ENCODE results near the gene ROBO1. TPM values are rescaled to one million over a fixed set of nuclear protein-coding genes. Genes with fewer than 3 reads are reported as not detected.
A peak's percentile ranks its signal among the peaks of the same experiment; 100 is the strongest.
"Not testable (repeated sequence)": the region's sequence is repeated elsewhere in the genome, so short reads cannot be mapped to it uniquely, and the experiment has no call there.

The ROBO1 gene
- total and polyA plus RNA-seq, 2 experiments from 2014 or later = 18.8 to 31.9 TPM

DNA sequence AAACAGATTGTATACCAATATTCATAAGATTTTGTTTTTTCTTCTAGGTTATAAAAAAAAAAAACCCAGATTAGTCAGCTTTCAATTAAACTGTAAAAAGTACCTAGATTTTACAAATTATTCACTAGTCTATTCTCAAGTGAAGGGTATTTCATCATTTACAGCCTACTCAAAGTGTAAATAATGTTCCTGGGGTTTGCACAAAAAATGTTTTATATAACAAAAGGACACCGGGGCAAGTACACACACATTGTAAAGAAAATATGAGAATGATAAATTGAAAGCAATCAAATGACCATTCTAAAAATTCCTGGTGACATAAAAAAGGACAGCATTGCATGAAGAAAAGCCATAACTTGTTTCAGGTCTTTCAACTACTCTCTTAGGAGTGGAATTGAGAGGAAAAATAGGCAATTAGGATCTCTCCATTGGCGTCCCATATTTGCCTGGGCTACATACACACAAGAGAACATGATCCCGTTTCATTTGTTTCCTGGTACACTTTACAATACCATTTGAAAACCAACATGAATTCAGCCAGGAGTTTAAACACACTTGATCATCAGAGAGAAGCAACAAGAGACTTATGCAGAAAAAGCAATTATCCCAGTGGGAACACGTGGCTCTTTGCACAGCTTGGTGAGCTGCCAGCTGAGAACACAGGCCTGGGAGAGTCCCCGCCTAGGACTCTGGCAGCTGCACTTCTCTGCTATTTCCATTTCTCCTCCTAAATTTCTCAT is 1039.2 kb downstream of the ROBO1 start:
- peak; percentile 58 for DNase-seq
- Histone ChIP-seq H2AFZ (0 out of 2 replicates have a peak overlapping the region, but pooled peaks have one; percentile 24), H4K20me1 (ENCODE audit: insufficient read depth) (no peaks in the 10 kb centered on the region), H3K4me1 (ENCODE audit: insufficient read depth) (peaks cover 14% of the 10 kb centered on the region; the same call in 1 of the 2 replicates), H3K4me3 (no peak overlapping the region), H3K9ac (no peak overlapping the region), H3K9me2 (ENCODE audit: insufficient read depth) (no peaks in the 10 kb centered on the region), H3K79me2 (ENCODE audit: insufficient read depth) (no peaks in the 10 kb centered on the region), H3K27me3 (replicated peaks; ENCODE audit: insufficient read depth) (no peaks in the 10 kb centered on the region), H3K9me3 (ENCODE audit: low read depth) (no peaks in the 10 kb centered on the region), H3K4me2 (ENCODE audit: unreplicated experiment) (no peak overlapping the region), H3K36me3 (ENCODE audit: low read depth) (no peaks in the 10 kb centered on the region), H3K27ac (no peak overlapping the region), H3F3A (ENCODE audit: insufficient read depth) (no peaks in the 10 kb centered on the region)
- in situ Hi-C loops (cut with MboI) = no loop called here
- WGBS, 2 experiments (ENCODE audit: low coverage in 1 of 2, low lambda C conversion rate in 2 of 2, missing lambda C conversion rate in 2 of 2) = 37 to 42% methylated on average over 5 of the region's 5 CpGs
- TF ChIP-seq EZH2 (IDR thresholded peaks at IDR 0.05; ENCODE audit: insufficient read depth, poor library complexity, severe bottlenecking) (no peak), EZH2phosphoT487 (IDR thresholded peaks at IDR 0.05; ENCODE audit: insufficient read depth, low read depth) (no peak)

GRCh38 chr3:78726545-78726944 is 1041.3 kb downstream of the ROBO1 start:
- TF ChIP-seq EZH2phosphoT487 (IDR thresholded peaks at IDR 0.05; ENCODE audit: insufficient read depth, low read depth) (no peak), EZH2 (IDR thresholded peaks at IDR 0.05; ENCODE audit: insufficient read depth, poor library complexity, severe bottlenecking) (no peak)
- Histone ChIP-seq H3K9me2 (ENCODE audit: insufficient read depth) (no peaks in the 10 kb centered on the region), H3K27ac (no peak overlapping the region), H4K20me1 (ENCODE audit: insufficient read depth) (no peaks in the 10 kb centered on the region), H3K79me2 (ENCODE audit: insufficient read depth) (no peaks in the 10 kb centered on the region), H3F3A (ENCODE audit: insufficient read depth) (no peaks in the 10 kb centered on the region), H3K9ac (no peak overlapping the region), H3K9me3 (ENCODE audit: low read depth) (no peaks in the 10 kb centered on the region), H3K4me1 (ENCODE audit: insufficient read depth) (peaks cover 22% of the 10 kb centered on the region), H3K27me3 (replicated peaks; ENCODE audit: insufficient read depth) (no peaks in the 10 kb centered on the region), H2AFZ (no peak overlapping the region), H3K4me2 (ENCODE audit: unreplicated experiment) (no peak overlapping the region), H3K4me3 (no peak overlapping the region), H3K36me3 (ENCODE audit: low read depth) (no peaks in the 10 kb centered on the region)
- in situ Hi-C loops (cut with MboI) = no loop called here
- WGBS, 2 experiments (ENCODE audit: low coverage in 1 of 2, low lambda C conversion rate in 2 of 2, missing lambda C conversion rate in 2 of 2) = 83 to 87% methylated on average over 3 of the region's 3 CpGs
- no peak for DNase-seq

DNA sequence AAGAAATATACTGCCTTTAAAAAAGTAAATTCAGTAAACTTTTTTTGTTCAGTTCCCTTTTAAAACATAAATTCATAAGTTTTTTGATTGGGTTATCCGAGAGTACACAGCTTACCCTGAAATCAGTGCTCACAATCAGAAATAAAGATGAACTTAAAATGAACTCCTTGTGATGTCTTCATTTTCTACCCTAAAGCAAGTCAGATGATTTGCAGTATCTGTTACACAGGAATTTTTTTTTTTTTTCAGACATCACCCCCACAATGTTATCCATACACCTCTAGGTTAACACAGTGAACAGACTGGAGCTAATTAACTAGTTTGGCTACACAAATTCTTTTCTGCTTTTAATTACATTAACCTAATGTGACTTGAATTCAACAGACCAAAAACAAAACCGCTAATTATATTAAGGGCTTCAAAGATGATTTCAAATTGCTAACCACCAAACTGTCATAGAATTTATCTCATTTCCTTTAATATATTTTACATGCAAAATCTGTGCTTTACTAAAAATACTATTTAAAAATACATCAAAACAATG is 1042.0 kb downstream of the ROBO1 start:
- Histone ChIP-seq H3K27me3 (replicated peaks; ENCODE audit: insufficient read depth) (no peaks in the 10 kb centered on the region), H3K9ac (no peak overlapping the region), H2AFZ (no peak overlapping the region), H3K79me2 (ENCODE audit: insufficient read depth) (no peaks in the 10 kb centered on the region), H3F3A (ENCODE audit: insufficient read depth) (no peaks in the 10 kb centered on the region), H3K4me3 (no peak overlapping the region), H4K20me1 (ENCODE audit: insufficient read depth) (no peaks in the 10 kb centered on the region), H3K4me1 (ENCODE audit: insufficient read depth) (peaks cover 22% of the 10 kb centered on the region), H3K9me2 (ENCODE audit: insufficient read depth) (no peaks in the 10 kb centered on the region), H3K36me3 (ENCODE audit: low read depth) (no peaks in the 10 kb centered on the region), H3K27ac (no peak overlapping the region), H3K4me2 (ENCODE audit: unreplicated experiment) (no peak overlapping the region), H3K9me3 (ENCODE audit: low read depth) (no peaks in the 10 kb centered on the region)
- DNase-seq = no peak
- in situ Hi-C loops (cut with MboI) = no loop called here
- no peak for TF ChIP-seq EZH2phosphoT487 (IDR thresholded peaks at IDR 0.05; ENCODE audit: insufficient read depth, low read depth)
- no peak for TF ChIP-seq EZH2 (IDR thresholded peaks at IDR 0.05; ENCODE audit: insufficient read depth, poor library complexity, severe bottlenecking)
- 82 to 95% methylated on average over 2 of the region's 2 CpGs for WGBS, 2 experiments (ENCODE audit: low coverage in 1 of 2, low lambda C conversion rate in 2 of 2, missing lambda C conversion rate in 2 of 2)

- H3K27ac ChIP-seq = no peak overlapping the region
- no peaks in the 10 kb centered on the region for H3K36me3 ChIP-seq (ENCODE audit: low read depth)
- TF ChIP-seq EZH2phosphoT487 (IDR thresholded peaks at IDR 0.05; ENCODE audit: insufficient read depth, low read depth) (no peak), EZH2 (IDR thresholded peaks at IDR 0.05; ENCODE audit: insufficient read depth, poor library complexity, severe bottlenecking) (no peak)
- peaks cover 20% of the 10 kb centered on the region for H3K4me1 ChIP-seq (ENCODE audit: insufficient read depth)
- 53 to 59% methylated on average over 4 of the region's 4 CpGs for WGBS, 2 experiments (ENCODE audit: low coverage in 1 of 2, low lambda C conversion rate in 2 of 2, missing lambda C conversion rate in 2 of 2)
- no peaks in the 10 kb centered on the region for H3K9me2 ChIP-seq (ENCODE audit: insufficient read depth)
- in situ Hi-C loops (cut with MboI) = no loop called here
- H3K4me2 ChIP-seq (ENCODE audit: unreplicated experiment) = no peak overlapping the region
- H3F3A ChIP-seq (ENCODE audit: insufficient read depth) = no peaks in the 10 kb centered on the region
- H3K9me3 ChIP-seq (ENCODE audit: low read depth) = no peaks in the 10 kb centered on the region
- no peaks in the 10 kb centered on the region for H4K20me1 ChIP-seq (ENCODE audit: insufficient read depth)
- H3K4me3 ChIP-seq = no peak overlapping the region
- DNase-seq = no peak
- no peaks in the 10 kb centered on the region for H3K27me3 ChIP-seq (replicated peaks; ENCODE audit: insufficient read depth)
- no peak overlapping the region for H2AFZ ChIP-seq
- no peaks in the 10 kb centered on the region for H3K79me2 ChIP-seq (ENCODE audit: insufficient read depth)
- H3K9ac ChIP-seq = no peak overlapping the region
These were observed 1042.9 kb downstream of the ROBO1 start for GRCh38 chr3:78724859-78725258.

DNA sequence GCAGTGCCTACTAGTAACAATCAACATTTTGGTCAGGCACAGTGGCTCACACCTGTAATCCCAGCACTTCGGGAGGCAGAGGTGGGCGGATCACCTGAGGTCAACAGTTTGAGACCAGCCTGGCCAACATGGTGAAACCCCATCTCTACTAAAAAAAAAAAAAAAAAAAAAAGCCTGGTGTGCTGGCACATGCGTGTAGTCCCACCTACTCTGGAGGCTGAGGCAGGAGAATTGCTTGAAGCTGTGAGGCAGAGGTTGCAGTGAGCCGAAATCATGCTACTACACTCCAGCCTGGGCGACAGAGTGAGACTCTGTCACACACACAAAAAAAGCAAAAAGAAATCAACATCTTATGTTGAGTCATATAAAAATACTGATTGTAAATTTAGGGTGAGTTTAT is 1043.4 kb downstream of the ROBO1 start:
- H3K4me3 ChIP-seq; in situ Hi-C loops (cut with MboI); H3K9ac ChIP-seq; H3K4me2 ChIP-seq (ENCODE audit: unreplicated experiment); H3K36me3 ChIP-seq (ENCODE audit: low read depth); H3K79me2 ChIP-seq (ENCODE audit: insufficient read depth); H3K9me2 ChIP-seq (ENCODE audit: insufficient read depth); H3F3A ChIP-seq (ENCODE audit: insufficient read depth); H3K9me3 ChIP-seq (ENCODE audit: low read depth); H3K27ac ChIP-seq; H2AFZ ChIP-seq; H3K27me3 ChIP-seq (replicated peaks; ENCODE audit: insufficient read depth); DNase-seq; H4K20me1 ChIP-seq (ENCODE audit: insufficient read depth): not testable (repeated sequence)
- WGBS, 2 experiments (ENCODE audit: low coverage in 1 of 2, low lambda C conversion rate in 2 of 2, missing lambda C conversion rate in 2 of 2) = 83 to 90% methylated on average over 5 of the region's 5 CpGs
- peaks cover 17% of the 10 kb centered on the region for H3K4me1 ChIP-seq (ENCODE audit: insufficient read depth)
